A172 (cell line): ENCODE results near the gene DNAJC16. TPM values are rescaled to one million over a fixed set of nuclear protein-coding genes. Genes with fewer than 3 reads are reported as not detected.

Experiments used
- DNase-seq: peaks from one replicate; pipeline ENCODE4 v3.0.0-alpha.2; 2015; ENCODE audit warnings: low spot score
- total RNA-seq: library from RNA; depleted of rRNA; stranded (reverse); fragments of >200 nt; shearing (Covaris generic); gene quantifications from 2 replicates; pipeline ENCODE4 v1.2.3, GENCODE V29; 2014; rRNA removed

Gene DNAJC16
- total RNA-seq, 1 experiment from 2014 or later: 8.7 TPM

DNA sequence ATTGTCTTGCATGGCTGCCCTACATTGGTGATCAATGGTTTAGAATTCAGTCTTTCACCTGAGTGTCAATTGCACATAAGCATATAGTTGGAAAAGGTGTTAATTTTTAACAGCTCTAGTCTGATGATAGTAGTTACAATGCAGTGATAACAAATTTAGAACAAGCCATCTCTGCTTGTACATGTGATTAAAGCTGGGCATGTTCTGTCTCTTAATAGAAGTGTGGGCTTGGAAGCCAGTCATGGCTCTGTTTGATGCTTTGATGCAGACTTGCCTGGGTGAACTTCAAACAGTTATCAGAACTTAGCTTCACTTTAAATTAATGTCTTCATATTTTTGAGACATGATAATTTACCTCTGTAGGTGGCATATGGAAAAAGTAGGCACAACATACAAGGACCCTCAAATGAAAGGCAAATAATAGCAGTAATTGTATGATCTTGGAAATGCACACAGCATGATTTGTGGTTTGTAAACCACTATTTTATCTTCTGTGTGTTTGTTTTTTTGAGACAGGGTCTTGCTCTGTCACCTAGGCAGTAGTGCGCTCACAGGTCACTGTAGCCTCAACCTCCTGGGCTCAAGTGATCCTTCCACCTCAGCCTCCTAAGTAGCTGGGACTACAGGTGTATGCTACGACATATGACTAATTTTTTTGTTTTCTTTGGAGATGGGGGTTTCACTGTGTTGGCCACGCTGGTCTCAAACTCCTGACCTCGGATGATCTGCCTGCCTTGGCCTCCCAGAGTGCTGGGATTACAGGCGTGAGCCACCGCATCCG, 94.4 kb downstream of the DNAJC16 start:
- no peak for DNase-seq

DNA sequence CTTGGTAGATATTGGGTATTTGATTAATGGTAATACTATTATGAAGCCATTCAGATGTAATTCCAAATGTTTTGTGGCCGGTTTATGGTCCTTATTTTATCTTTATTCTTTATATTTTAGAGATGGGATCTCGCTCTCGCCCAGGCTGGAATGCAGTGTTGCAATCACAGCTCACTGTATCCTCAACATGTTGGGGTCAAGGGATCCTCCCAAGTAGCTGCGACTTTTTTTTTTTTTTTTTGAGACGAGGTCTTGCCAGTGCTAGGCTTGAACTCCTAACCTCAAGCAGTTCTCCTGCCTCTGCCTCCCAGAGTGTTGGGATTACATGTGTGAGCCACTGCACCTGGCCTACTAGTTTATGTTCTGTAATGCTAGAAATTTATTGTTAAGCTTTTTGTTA, 95.3 kb downstream of the DNAJC16 start:
- no peak for DNase-seq

- DNase-seq: no peak
These were observed 96.2 kb downstream of the DNAJC16 start for GRCh38 chr1:15622712-15623373.

GRCh38 chr1:15623435-15623834, 96.8 kb downstream of the DNAJC16 start:
- DNase-seq: no peak

DNA sequence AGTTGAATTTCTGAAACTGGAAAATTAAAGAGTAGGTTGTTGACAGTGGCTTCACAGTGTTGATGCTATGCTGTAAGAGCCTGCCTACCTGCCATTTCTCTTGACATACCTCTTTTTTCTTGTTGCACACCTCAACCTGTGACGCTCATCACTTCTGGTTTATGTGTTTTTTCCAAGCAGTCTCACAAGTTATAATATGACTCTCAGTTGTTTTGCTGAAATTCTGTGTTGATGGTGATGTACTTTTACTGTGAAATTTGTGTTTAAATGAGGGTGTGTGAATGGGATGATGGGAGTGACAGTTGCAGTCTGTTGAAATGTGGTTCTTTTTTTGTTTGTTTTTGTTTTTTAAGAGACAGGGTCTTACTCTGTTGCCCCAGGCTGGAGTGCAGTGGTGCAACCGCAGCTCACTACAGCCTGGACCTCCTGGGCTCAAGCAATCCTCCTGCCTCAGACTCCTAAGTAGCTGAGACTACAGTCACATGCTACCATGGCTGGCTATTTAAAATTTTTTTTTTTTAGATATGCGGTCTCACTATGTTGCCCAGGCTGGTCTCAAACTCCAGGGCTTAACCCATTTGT, 97.6 kb downstream of the DNAJC16 start:
- DNase-seq: no peak

GRCh38 chr1:15625056-15625917, 98.6 kb downstream of the DNAJC16 start:
- DNase-seq: no peak

Other genes starting within 250 kb of the DNAJC16 start
- 55.7 and 58.5 TPM in 2 replicates for gene EFHD2, start 117.0 kb upstream of the DNAJC16 start, total RNA-seq
- not detected in 2 replicates for gene CTRC, start 88.4 kb upstream of the DNAJC16 start, total RNA-seq
- gene CELA2A, start 70.1 kb upstream of the DNAJC16 start, total RNA-seq: not detected in 2 replicates
- not detected in 2 replicates for gene CELA2B, start 50.7 kb upstream of the DNAJC16 start, total RNA-seq
- 8.0 and 8.6 TPM in 2 replicates for gene CASP9, start 2.6 kb upstream of the DNAJC16 start, total RNA-seq
- not detected in 2 replicates for gene AGMAT, start 58.2 kb downstream of the DNAJC16 start, total RNA-seq
- gene DDI2, start 90.6 kb downstream of the DNAJC16 start, total RNA-seq: 6.2 and 7.6 TPM in 2 replicates
- gene PLEKHM2, start 157.5 kb downstream of the DNAJC16 start, total RNA-seq: 18.4 and 22.2 TPM in 2 replicates
- gene SLC25A34, start 209.4 kb downstream of the DNAJC16 start, total RNA-seq: 1.1 TPM in 1 of 2 replicates, not detected in the other
- not detected in 2 replicates for gene TMEM82, start 215.7 kb downstream of the DNAJC16 start, total RNA-seq
- 31.2 and 70.8 TPM in 2 replicates for gene FBLIM1, start 231.9 kb downstream of the DNAJC16 start, total RNA-seq